ENCODE data around the gene SYAP1.
A peak's percentile ranks its signal among the peaks of the same experiment; 100 is the strongest.
"Not testable (repeated sequence)": the region's sequence is repeated elsewhere in the genome, so short reads cannot be mapped to it uniquely, and the experiment has no call there.

The SYAP1 gene

GRCh38 chrX:16772460-16772859, 53.0 kb downstream of the SYAP1 start:
- no peak overlapping the region for H3K4me3 ChIP-seq (ENCODE audit: control insufficient read depth, low read depth, low read length)
- TF ChIP-seq, protein P1, sequence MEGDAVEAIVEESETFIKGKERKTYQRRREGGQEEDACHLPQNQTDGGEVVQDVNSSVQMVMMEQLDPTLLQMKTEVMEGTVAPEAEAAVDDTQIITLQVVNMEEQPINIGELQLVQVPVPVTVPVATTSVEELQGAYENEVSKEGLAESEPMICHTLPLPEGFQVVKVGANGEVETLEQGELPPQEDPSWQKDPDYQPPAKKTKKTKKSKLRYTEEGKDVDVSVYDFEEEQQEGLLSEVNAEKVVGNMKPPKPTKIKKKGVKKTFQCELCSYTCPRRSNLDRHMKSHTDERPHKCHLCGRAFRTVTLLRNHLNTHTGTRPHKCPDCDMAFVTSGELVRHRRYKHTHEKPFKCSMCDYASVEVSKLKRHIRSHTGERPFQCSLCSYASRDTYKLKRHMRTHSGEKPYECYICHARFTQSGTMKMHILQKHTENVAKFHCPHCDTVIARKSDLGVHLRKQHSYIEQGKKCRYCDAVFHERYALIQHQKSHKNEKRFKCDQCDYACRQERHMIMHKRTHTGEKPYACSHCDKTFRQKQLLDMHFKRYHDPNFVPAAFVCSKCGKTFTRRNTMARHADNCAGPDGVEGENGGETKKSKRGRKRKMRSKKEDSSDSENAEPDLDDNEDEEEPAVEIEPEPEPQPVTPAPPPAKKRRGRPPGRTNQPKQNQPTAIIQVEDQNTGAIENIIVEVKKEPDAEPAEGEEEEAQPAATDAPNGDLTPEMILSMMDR (conservative IDR thresholded peaks at IDR 0.05; ENCODE audit: control insufficient read depth, insufficient read depth, low read depth, low read length), result no peak
- no peak for DNase-seq (ENCODE audit: low read depth)

DNA sequence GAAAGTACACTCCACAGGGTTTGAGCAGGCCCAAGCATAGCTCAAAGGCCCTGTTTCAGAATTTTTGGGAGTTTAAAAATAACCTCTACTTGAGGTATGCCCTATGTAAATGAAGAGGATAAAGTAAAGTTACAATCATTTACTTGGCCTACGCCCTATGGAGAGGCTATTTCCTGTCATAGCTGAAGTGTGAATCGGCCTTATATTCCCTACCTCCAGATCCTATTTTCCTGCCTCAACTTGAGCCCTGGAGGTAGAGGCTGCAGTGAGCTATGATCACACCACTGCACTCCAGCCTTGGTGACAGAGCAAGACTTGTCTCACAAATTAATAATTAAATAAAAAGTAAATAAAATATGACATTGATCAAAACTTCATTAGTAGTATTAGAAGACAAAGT, 55.3 kb downstream of the SYAP1 start:
- TF ChIP-seq, protein P1 (conservative IDR thresholded peaks at IDR 0.05; ENCODE audit: control insufficient read depth, insufficient read depth, low read depth, low read length), result no peak
- DNase-seq (ENCODE audit: low read depth), result no peak
- H3K4me3 ChIP-seq (ENCODE audit: control insufficient read depth, low read depth, low read length), result no peak overlapping the region

- H3K4me3 ChIP-seq (ENCODE audit: control insufficient read depth, low read depth, low read length), result no peak overlapping the region
- TF ChIP-seq, protein P1 (conservative IDR thresholded peaks at IDR 0.05; ENCODE audit: control insufficient read depth, insufficient read depth, low read depth, low read length), result no peak
- DNase-seq (ENCODE audit: low read depth), result no peak
These were observed 59.1 kb downstream of the SYAP1 start for GRCh38 chrX:16778545-16778944.

DNA sequence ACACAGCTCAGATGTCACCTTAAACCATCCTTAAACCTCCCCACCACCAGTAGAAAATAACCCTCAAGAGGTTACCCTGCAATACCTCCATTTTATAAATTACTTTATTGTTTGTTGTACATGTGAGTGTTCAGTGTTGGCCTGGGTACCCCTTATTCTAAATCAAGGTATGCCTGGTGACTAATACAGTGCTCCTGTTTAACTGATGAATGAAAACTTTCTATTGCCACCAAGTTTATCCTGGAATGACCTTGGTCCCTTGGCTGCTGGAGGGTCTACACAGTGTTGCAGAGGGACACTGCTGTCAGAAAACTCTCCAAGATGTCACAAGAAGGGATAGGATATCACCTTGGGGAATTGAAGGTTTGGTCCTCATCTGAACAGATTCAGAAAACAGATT, 59.6 kb downstream of the SYAP1 start:
- TF ChIP-seq, protein P1 (conservative IDR thresholded peaks at IDR 0.05; ENCODE audit: control insufficient read depth, insufficient read depth, low read depth, low read length), result no peak
- no peak overlapping the region for H3K4me3 ChIP-seq (ENCODE audit: control insufficient read depth, low read depth, low read length)
- DNase-seq (ENCODE audit: low read depth), result no peak

DNA sequence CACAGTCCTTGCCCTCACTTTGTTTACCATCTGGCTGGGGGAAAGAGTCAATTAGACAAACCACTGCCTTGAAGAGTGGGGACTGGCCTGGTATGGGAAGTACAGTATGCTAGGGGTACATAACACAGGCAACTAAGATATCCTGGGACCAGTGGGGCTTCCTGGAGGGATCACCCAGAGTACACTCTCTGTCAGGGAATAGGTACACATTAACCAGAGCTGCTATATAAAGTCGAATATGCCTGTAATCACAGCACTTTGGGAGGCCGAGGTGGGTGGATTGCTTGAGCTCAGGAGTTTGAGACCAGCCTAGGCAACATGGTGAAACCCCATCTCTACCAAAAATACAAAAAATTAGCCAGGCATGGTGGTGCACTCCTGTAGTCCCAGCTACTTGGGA, 60.4 kb downstream of the SYAP1 start:
- not testable (repeated sequence) for DNase-seq (ENCODE audit: low read depth); H3K4me3 ChIP-seq (ENCODE audit: control insufficient read depth, low read depth, low read length)

DNA sequence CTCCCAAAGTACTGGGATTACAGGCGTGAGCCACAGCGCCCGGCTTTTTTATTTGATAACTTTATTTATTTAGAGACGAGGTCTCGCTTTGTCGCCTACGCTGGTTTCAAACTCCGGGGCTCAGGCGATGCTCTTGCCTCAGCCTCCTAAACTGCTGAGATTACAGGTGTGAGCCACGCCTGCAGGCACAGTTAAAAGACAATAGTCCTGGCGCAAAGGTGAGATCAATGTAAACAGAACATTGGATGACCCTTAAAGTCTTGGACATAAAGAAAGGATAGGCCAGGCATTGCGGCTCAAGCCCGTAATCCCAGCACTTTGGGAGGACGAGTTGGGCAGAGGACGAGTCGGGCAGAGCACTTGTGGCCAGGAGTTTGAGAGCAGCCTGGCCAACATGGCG, 64.0 kb downstream of the SYAP1 start:
- H3K4me3 ChIP-seq (ENCODE audit: control insufficient read depth, low read depth, low read length), result no peak overlapping the region
- TF ChIP-seq, protein P1 (conservative IDR thresholded peaks at IDR 0.05; ENCODE audit: control insufficient read depth, insufficient read depth, low read depth, low read length), result no peak
- DNase-seq (ENCODE audit: low read depth), result no peak

- DNase-seq (ENCODE audit: low read depth); H3K4me3 ChIP-seq (ENCODE audit: control insufficient read depth, low read depth, low read length): not testable (repeated sequence)
These were observed 65.0 kb downstream of the SYAP1 start for GRCh38 chrX:16784440-16784839.

DNA sequence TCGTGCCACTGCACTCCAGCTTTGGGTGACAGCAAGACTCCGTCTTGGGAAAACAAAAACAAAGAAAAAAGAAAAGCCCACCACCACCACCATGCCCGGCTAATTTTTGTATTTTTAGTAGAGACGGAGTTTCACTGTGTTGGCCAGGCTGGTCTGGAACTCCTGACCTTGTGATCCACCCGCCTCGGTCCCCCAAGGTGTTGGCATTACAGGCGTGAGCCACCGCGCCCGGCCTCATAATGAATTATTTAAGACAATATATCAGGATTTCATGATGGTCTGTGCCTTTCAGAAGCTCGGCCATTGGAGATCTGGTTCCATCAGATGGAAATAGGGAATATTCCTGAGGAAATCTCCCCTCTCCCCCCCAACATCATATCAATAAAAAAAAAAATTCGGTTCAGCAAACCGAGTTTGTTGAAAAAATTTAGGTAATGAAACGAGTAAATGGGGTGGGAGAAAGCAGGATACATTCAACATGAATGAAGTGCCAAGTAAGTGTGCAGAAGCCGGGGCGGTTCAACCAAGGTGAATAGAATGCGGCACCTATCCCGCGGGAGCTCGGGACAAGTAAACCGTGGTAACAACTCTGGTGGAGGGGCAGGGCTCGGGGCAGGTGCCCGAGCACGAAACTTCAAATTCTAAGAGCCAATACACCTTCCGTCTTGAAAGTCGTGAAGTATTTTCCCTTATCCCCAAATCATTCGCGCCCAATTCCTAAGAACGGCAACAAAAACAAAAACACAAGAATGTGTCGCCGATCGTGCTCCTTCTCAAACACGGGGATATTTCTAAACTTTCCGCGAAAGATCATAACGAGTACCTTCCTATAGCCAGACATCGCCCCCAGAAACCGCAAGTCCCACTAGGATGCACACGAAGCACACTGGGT, 66.1 kb downstream of the SYAP1 start:
- TF ChIP-seq, protein P1 (conservative IDR thresholded peaks at IDR 0.05; ENCODE audit: control insufficient read depth, insufficient read depth, low read depth, low read length), result no peak
- H3K4me3 ChIP-seq (ENCODE audit: control insufficient read depth, low read depth, low read length), result peak overlapping the region; percentile 90
- no peak for DNase-seq (ENCODE audit: low read depth)
